ENCODE data around the gene GABRD.

GABRD gene

DNA sequence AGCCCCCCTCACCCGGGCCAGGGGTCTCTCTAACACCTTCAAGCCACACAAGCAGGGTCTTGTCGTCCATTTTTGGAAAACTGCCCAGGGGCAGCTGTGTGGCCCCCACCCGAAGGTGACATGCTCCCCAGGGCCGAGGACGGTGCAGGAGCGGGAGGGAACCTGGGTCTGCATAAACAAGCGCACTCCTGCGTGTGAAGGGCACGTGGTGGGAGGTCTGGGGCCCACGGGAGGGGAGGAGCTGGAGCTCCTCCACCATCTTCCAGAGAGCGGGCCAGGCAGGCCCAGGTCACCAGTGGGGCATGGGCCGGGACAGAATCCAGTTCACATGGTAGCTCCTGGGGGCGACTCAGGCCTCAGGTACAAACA, 32.0 kb upstream of the GABRD start:
- 85% methylated on average over 13 of the region's 13 CpGs for WGBS
- no peaks in the 10 kb centered on the region for H3K9me3 ChIP-seq (ENCODE audit: insufficient read depth, low read depth, low read length)
- no peak overlapping the region for H3K4me3 ChIP-seq (ENCODE audit: low read length)
- no peaks in the 10 kb centered on the region for H3K4me1 ChIP-seq (ENCODE audit: insufficient read depth, low read length)
- no peak overlapping the region for H3K9ac ChIP-seq (ENCODE audit: low read depth, low read length)
- no peaks in the 10 kb centered on the region for H3K36me3 ChIP-seq (ENCODE audit: insufficient read depth, low read length)
- no peak overlapping the region for H3K27ac ChIP-seq (ENCODE audit: low read depth, low read length)
- H3K27me3 ChIP-seq (ENCODE audit: insufficient read depth, low read length), result no peaks in the 10 kb centered on the region

DNA sequence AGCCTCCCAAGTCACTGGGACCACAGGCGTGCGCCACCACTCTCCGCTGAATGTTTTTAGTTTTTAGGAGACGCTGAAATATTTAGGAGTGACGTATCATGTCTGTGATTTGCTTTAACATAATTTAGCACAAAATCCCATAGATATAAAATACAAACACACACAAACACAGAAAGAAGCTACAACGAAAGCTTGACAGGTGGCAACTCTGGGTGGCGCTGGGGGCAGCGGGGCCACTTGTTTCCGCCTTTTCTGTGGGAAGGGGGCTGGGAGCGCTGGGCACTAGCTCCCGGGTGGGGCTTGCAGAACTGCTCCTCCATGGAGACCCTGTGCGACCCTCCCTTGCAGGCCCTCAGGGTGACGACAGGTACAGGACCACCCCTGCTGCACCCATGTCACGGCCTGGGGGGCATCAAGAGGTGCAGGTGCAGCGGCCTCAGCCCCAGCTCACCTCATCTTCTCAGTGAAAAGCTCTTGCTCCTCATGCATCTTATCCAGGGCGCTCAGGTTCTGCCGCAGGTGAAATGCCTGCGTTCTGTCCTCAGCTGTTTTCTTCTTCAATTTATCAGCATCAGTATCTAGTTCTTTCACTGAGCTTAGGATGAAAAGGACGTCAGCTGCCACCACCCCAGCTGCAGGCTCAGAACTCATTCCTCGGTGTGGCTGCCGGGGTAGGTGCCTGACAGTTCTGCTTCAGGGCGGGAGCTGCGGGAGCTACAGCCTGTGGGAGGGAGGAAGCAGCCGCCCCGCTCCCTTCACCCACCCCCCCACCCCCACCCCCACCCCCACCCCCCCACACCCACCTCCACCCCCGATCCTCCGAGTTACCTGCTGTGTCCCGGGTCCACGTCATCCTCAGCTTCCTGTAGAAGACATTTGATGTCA, 30.8 kb upstream of the GABRD start:
- Histone ChIP-seq H3K27ac (ENCODE audit: low read depth, low read length) (no peak overlapping the region), H3K27me3 (ENCODE audit: insufficient read depth, low read length) (no peaks in the 10 kb centered on the region), H3K4me3 (ENCODE audit: low read length) (no peak overlapping the region), H3K36me3 (ENCODE audit: insufficient read depth, low read length) (no peaks in the 10 kb centered on the region), H3K9ac (ENCODE audit: low read depth, low read length) (no peak overlapping the region), H3K4me1 (ENCODE audit: insufficient read depth, low read length) (no peaks in the 10 kb centered on the region), H3K9me3 (ENCODE audit: insufficient read depth, low read depth, low read length) (no peaks in the 10 kb centered on the region)
- 78% methylated on average over 23 of the region's 29 CpGs for WGBS

DNA sequence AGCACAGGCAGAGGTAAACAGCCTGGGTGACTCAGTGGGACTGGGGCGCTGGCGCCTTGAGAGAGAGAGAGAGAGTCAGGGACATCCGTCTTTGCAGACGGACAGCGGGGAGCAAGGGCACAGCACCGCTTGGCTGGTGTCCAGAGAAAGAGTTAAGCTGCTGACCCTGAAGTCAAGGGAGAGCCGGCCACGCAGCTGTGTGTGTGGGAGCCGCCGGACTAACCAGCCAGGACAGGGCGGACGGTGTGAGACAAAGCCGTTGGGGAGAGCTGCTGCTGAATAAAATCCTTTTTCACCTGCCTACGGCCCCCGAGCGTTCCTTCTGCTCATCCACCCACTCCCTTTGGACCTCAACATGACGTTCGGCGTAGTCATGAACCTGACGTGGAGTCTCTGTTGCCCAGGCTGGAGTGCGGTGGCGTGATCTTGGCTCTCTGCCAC, 30.0 kb upstream of the GABRD start:
- Histone ChIP-seq H3K4me1 (ENCODE audit: insufficient read depth, low read length) (no peaks in the 10 kb centered on the region), H3K9me3 (ENCODE audit: insufficient read depth, low read depth, low read length) (no peaks in the 10 kb centered on the region), H3K4me3 (ENCODE audit: low read length) (no peak overlapping the region), H3K9ac (ENCODE audit: low read depth, low read length) (no peak overlapping the region), H3K36me3 (ENCODE audit: insufficient read depth, low read length) (no peaks in the 10 kb centered on the region), H3K27ac (ENCODE audit: low read depth, low read length) (no peak overlapping the region), H3K27me3 (ENCODE audit: insufficient read depth, low read length) (no peaks in the 10 kb centered on the region)
- 90% methylated on average over 22 of the region's 22 CpGs for WGBS

DNA sequence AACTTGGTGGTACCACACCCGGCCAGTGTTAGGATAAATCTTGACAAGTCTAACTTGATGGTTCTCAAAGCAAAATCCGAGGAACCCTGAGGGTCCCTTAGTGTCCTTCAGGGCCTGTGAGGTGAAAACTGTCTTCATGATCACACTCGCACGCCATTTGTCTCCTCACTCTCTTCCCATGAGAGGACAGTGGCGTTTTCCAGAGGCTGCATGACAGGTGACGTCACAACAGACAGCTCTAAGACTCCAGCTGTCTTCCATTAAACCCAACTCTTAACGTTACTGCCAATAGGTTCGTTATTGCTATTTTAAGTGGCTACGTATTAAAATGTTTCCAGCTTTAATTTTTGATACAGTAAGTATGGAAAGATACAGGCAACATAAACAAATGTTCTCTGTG, 29.4 kb upstream of the GABRD start:
- H3K27me3 ChIP-seq (ENCODE audit: insufficient read depth, low read length), result no peaks in the 10 kb centered on the region
- WGBS, result 93% methylated on average over 9 of the region's 9 CpGs
- no peaks in the 10 kb centered on the region for H3K4me1 ChIP-seq (ENCODE audit: insufficient read depth, low read length)
- H3K9ac ChIP-seq (ENCODE audit: low read depth, low read length), result no peak overlapping the region
- H3K27ac ChIP-seq (ENCODE audit: low read depth, low read length), result no peak overlapping the region
- H3K4me3 ChIP-seq (ENCODE audit: low read length), result no peak overlapping the region
- H3K36me3 ChIP-seq (ENCODE audit: insufficient read depth, low read length), result no peaks in the 10 kb centered on the region
- H3K9me3 ChIP-seq (ENCODE audit: insufficient read depth, low read depth, low read length), result no peaks in the 10 kb centered on the region

DNA sequence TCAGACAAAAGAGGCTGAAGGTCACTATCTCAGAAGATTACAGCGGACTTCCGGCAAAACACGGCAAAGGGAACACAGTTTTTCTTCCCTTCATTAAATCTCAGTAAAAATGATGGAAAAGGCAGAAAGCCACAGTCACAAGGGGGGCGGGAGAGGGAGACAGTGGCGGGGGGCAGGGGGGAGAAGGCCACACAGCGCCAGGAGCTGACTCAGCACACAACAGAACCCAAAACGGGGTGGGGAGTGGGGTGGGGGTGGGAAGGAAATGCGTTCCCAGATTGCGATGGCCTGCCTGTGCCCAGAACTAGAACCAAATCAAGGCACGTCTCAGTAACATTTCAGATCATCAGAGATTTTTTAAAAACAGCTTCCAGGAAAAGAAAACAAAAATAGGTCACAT, 28.9 kb upstream of the GABRD start:
- 71% methylated on average over 9 of the region's 10 CpGs for WGBS
- no peak overlapping the region for H3K4me3 ChIP-seq (ENCODE audit: low read length)
- H3K4me1 ChIP-seq (ENCODE audit: insufficient read depth, low read length), result no peaks in the 10 kb centered on the region
- H3K27me3 ChIP-seq (ENCODE audit: insufficient read depth, low read length), result no peaks in the 10 kb centered on the region
- H3K27ac ChIP-seq (ENCODE audit: low read depth, low read length), result no peak overlapping the region
- no peaks in the 10 kb centered on the region for H3K36me3 ChIP-seq (ENCODE audit: insufficient read depth, low read length)
- H3K9me3 ChIP-seq (ENCODE audit: insufficient read depth, low read depth, low read length), result no peaks in the 10 kb centered on the region
- no peak overlapping the region for H3K9ac ChIP-seq (ENCODE audit: low read depth, low read length)

DNA sequence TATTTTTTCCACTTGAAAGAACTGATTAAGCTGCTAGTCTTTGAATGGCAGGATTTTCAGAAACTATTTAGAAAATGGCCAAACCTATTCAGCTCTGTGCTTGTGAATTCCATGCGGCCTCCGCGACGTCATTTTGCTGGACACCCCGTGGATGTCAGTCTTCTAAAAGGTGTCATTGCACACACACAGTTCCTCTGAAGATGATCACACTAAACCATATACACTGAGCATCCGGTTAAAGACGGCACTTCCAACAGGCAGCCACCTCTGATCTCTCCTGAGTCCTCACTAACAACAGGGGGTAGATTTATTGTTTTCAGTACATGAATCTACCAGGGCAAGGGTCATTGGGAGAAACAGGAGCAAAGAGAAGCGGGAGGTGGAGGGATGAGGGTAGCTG, 24.6 kb upstream of the GABRD start:
- H3K27me3 ChIP-seq (ENCODE audit: insufficient read depth, low read length), result no peaks in the 10 kb centered on the region
- no peak overlapping the region for H3K27ac ChIP-seq (ENCODE audit: low read depth, low read length)
- no peak overlapping the region for H3K9ac ChIP-seq (ENCODE audit: low read depth, low read length)
- no peak overlapping the region for H3K4me3 ChIP-seq (ENCODE audit: low read length)
- no peaks in the 10 kb centered on the region for H3K9me3 ChIP-seq (ENCODE audit: insufficient read depth, low read depth, low read length)
- WGBS, result 81% methylated on average over 8 of the region's 8 CpGs
- H3K4me1 ChIP-seq (ENCODE audit: insufficient read depth, low read length), result no peaks in the 10 kb centered on the region
- H3K36me3 ChIP-seq (ENCODE audit: insufficient read depth, low read length), result no peaks in the 10 kb centered on the region

DNA sequence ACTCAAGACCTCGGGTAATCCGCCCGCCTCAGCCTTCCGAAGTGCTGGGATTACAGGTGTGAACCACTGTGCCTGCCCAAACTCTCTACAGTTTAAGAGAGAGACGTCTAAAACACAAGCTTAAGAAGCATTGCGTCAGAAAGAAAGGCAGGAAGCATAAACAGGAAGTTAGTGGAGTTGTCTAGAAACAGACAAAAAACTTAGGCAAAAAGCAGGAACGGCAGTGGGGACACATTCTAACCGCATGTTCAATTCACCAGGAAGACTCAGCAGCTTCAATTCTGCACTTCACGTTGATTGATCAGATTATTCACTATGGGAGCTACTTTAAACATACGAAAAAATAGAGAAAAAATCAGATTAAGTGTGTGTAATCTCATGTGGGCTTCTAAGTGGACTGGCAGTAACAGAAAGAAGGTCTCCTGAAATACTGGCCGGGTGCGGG, 22.9 kb upstream of the GABRD start:
- Histone ChIP-seq H3K4me1 (ENCODE audit: insufficient read depth, low read length) (no peaks in the 10 kb centered on the region), H3K9me3 (ENCODE audit: insufficient read depth, low read depth, low read length) (no peaks in the 10 kb centered on the region), H3K27me3 (ENCODE audit: insufficient read depth, low read length) (no peaks in the 10 kb centered on the region), H3K27ac (ENCODE audit: low read depth, low read length) (no peak overlapping the region), H3K4me3 (ENCODE audit: low read length) (no peak overlapping the region), H3K9ac (ENCODE audit: low read depth, low read length) (no peak overlapping the region), H3K36me3 (ENCODE audit: insufficient read depth, low read length) (no peaks in the 10 kb centered on the region)
- WGBS, result 93% methylated on average over 12 of the region's 12 CpGs

DNA sequence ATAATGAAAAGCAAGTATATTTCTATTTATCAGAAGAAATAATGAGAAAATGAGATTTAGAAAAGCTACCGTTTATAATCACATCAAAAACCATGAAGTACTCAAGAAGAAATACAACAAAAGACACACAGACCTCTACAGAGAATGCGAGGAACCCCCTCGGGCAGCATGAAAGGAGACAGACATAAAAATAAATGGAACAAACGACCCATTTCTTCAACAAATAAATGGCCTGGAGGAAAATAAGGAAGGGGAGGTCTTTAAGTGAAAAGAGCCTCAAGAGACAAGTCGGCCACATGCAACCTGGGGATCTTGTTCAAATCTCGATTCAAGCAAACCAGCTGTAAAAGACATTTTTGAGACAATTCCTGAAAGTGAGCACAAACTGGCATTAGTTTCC, 21.6 kb upstream of the GABRD start:
- Histone ChIP-seq H3K36me3 (ENCODE audit: insufficient read depth, low read length) (no peaks in the 10 kb centered on the region), H3K9me3 (ENCODE audit: insufficient read depth, low read depth, low read length) (no peaks in the 10 kb centered on the region), H3K4me1 (ENCODE audit: insufficient read depth, low read length) (no peaks in the 10 kb centered on the region), H3K4me3 (ENCODE audit: low read length) (no peak overlapping the region), H3K9ac (ENCODE audit: low read depth, low read length) (no peak overlapping the region), H3K27me3 (ENCODE audit: insufficient read depth, low read length) (no peaks in the 10 kb centered on the region), H3K27ac (ENCODE audit: low read depth, low read length) (no peak overlapping the region)
- 90% methylated on average over 5 of the region's 6 CpGs for WGBS

DNA sequence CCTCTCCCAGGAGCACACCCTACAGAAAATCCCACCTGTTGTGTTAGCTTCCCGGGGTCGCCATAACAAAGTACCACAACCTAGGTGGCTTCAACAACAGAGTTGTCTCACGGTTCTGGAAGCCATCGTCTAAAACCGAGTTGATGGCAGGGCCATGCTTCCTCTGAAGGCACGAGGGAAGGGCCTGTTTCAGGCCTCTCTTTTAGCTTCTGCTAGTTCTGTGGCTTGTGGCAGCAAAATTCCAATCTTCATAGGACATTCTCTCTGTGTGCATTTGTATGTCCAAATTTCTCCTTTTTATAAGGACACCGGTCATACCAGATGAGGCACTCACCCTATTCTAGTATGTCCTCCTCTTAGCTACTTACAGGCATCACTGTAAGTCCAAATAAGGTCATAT, 18.7 kb upstream of the GABRD start:
- Histone ChIP-seq H3K27ac (ENCODE audit: low read depth, low read length) (no peak overlapping the region), H3K9ac (ENCODE audit: low read depth, low read length) (no peak overlapping the region), H3K4me1 (ENCODE audit: insufficient read depth, low read length) (peaks cover 6% of the 10 kb centered on the region; the same call in 1 of the 2 replicates), H3K9me3 (ENCODE audit: insufficient read depth, low read depth, low read length) (no peaks in the 10 kb centered on the region), H3K36me3 (ENCODE audit: insufficient read depth, low read length) (no peaks in the 10 kb centered on the region), H3K27me3 (ENCODE audit: insufficient read depth, low read length) (peaks cover 8% of the 10 kb centered on the region), H3K4me3 (ENCODE audit: low read length) (no peak overlapping the region)
- 91% methylated on average over 7 of the region's 7 CpGs for WGBS

DNA sequence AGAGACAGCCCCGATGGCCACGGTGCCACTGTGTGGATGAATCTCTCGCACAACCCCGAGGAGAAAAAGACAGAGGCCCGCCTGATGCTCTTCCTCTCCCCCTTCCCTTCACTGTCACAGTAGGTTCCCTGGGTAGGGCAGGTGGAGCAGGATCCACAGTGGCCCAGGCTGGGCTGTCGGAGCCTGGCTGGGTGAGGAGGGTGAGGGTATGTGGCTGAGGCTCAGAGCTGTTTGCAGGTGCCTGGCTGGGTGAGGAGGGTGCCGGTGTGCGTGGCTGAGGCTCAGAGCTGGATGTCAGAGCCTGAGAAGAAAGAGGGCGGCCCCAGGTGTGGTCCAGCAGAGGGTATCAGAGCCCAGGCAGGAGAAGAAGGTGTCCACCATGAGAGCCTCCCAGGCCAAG, 18.3 kb upstream of the GABRD start:
- Histone ChIP-seq H3K27ac (ENCODE audit: low read depth, low read length) (no peak overlapping the region), H3K4me3 (ENCODE audit: low read length) (no peak overlapping the region)

DNA sequence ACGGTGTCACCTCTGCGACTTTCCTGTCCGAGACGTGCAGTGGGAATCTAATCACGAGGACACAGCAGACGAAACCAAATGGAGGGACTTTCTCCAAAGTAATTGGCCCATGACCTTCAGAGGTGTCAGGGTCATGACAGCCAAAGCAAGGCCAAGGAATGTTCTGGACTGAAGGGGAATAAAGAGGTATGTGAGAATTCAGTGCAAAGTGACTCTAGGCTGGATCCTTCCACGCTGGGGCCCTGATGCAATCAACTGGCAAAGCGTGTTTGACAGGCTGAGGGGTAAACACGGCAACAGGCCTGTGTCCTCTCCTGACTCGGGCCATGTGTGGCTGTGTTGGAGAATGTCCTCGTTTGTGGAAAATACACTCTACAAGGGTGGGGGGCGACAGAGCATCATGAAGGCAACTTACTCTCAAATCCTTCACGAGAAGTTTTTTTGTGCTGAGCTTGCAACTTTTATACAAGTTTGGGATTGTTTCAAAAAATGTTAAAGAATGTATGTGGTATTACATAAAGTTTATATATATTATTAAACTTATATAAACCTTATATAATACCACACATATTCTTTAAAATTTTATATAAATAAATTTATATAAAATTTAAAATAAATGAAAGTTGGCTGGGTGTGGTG, 17.3 kb upstream of the GABRD start:
- Histone ChIP-seq H3K27me3 (ENCODE audit: insufficient read depth, low read length) (peaks cover 8% of the 10 kb centered on the region), H3K4me1 (ENCODE audit: insufficient read depth, low read length) (peaks cover 6% of the 10 kb centered on the region; the same call in 1 of the 2 replicates), H3K9ac (ENCODE audit: low read depth, low read length) (no peak overlapping the region)

More for the DNA sequence above, 18.3 kb upstream of the GABRD start:
- no peaks in the 10 kb centered on the region for H3K36me3 ChIP-seq (ENCODE audit: insufficient read depth, low read length)
- no peaks in the 10 kb centered on the region for H3K9me3 ChIP-seq (ENCODE audit: insufficient read depth, low read depth, low read length)
- 84% methylated on average over 9 of the region's 9 CpGs for WGBS
- no peak overlapping the region for H3K9ac ChIP-seq (ENCODE audit: low read depth, low read length)
- peaks cover 8% of the 10 kb centered on the region for H3K27me3 ChIP-seq (ENCODE audit: insufficient read depth, low read length)
- peaks cover 6% of the 10 kb centered on the region; the same call in 1 of the 2 replicates for H3K4me1 ChIP-seq (ENCODE audit: insufficient read depth, low read length)

More for the DNA sequence above, 17.3 kb upstream of the GABRD start:
- no peak overlapping the region for H3K4me3 ChIP-seq (ENCODE audit: low read length)
- no peak overlapping the region for H3K27ac ChIP-seq (ENCODE audit: low read depth, low read length)
- H3K9me3 ChIP-seq (ENCODE audit: insufficient read depth, low read depth, low read length), result no peaks in the 10 kb centered on the region
- H3K36me3 ChIP-seq (ENCODE audit: insufficient read depth, low read length), result no peaks in the 10 kb centered on the region
- WGBS, result 91% methylated on average over 13 of the region's 13 CpGs
